DND-41 (cell line): ENCODE measurements around the gene SUN5.

ENCODE experiments used
- EZH2 ChIP-seq: IDR thresholded peaks from 3 replicates; pipeline ENCODE4 v1.6.1; 2012; ENCODE audit warnings: borderline replicate concordance, low read depth, mild to moderate bottlenecking, moderate library complexity, low read length, inconsistent platforms; ENCODE audit not compliant: severe bottlenecking
- TF ChIP-seq, protein P1 (sequence below): IDR thresholded peaks from 2 replicates; pipeline ENCODE4 v1.5.1; 2012; ENCODE audit warnings: borderline replicate concordance, low read length, moderate library complexity, mild to moderate bottlenecking; ENCODE audit not compliant: poor library complexity, severe bottlenecking; ENCODE audit errors: extremely low read depth

- TF ChIP-seq, protein P1, sequence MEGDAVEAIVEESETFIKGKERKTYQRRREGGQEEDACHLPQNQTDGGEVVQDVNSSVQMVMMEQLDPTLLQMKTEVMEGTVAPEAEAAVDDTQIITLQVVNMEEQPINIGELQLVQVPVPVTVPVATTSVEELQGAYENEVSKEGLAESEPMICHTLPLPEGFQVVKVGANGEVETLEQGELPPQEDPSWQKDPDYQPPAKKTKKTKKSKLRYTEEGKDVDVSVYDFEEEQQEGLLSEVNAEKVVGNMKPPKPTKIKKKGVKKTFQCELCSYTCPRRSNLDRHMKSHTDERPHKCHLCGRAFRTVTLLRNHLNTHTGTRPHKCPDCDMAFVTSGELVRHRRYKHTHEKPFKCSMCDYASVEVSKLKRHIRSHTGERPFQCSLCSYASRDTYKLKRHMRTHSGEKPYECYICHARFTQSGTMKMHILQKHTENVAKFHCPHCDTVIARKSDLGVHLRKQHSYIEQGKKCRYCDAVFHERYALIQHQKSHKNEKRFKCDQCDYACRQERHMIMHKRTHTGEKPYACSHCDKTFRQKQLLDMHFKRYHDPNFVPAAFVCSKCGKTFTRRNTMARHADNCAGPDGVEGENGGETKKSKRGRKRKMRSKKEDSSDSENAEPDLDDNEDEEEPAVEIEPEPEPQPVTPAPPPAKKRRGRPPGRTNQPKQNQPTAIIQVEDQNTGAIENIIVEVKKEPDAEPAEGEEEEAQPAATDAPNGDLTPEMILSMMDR = no peak
- TF ChIP-seq EZH2 = no peak
Measured at GRCh38 chr20:33031531-33031930, 27.3 kb upstream of the SUN5 start, which contains the start of gene BPIFB6.
